ENCODE data around the gene PPARG. TPM values are rescaled to one million over a fixed set of nuclear protein-coding genes. Genes with fewer than 3 reads are reported as not detected.

The PPARG gene
- total and polyA plus RNA-seq, 2 experiments from 2014 or later: 0.15 to 0.42 TPM

DNA sequence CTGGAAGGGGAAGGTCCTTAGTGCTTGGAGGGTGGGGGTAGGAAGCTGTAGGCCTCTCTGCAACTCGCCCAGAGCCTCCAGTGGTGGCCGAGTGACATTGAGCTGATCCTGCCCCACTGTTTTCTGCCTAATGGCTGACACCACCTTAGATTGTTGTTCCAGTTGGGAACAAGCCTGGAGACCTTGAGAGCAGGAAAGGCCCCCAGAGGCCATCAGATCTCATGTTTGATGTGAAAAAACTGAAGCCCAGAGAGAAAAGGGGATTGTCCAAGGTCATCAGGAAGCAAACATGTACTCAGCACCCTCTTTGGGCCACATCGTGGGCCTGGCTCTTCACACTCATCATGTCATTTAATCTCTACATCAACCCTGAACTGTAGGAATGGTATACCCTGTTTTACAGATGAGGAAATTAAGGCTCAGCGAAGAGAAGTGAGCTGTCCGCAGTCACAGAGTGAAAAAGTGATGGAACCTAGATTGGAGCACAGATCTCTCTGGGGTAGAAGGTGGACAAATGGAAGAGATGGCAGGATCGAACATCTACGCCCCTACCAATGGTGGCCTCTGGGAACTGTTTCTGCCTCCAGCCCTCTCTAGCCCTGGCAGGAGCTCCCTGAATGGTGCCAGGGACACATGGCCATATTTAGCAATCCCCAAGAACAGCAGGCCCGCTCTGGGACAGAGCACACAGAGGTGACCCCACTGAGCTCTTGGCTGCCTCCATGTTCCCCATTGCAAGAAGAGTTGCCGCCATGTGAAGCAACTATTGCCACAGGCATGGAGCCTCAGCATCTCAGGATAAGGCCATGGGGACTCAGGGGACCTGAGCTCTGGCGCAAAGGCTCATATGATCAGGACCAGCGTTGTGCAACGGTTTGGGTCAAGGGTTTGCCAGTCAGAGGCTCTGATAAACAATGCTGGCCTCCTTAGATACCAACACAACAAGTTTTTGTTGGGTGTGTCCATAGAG lies 163.8 kb downstream of the PPARG start:
- Histone ChIP-seq H4K20me1 (replicated peaks; ENCODE audit: insufficient read depth) (no peaks in the 10 kb centered on the region), H3K79me2 (replicated peaks; ENCODE audit: insufficient read depth) (no peaks in the 10 kb centered on the region), H3K27me3 (ENCODE audit: insufficient read depth) (no peaks in the 10 kb centered on the region), H2AFZ (no peak overlapping the region), H3K4me3 (no peak overlapping the region), H3F3A (replicated peaks; ENCODE audit: low read depth) (no peaks in the 10 kb centered on the region), H3K27ac (ENCODE audit: low read depth) (no peak overlapping the region), H3K4me1 (ENCODE audit: insufficient read depth) (no peaks in the 10 kb centered on the region), H3K36me3 (ENCODE audit: insufficient read depth) (no peaks in the 10 kb centered on the region), H3K9me2 (ENCODE audit: insufficient read depth) (0 out of 2 replicates have a peak, but pooled peaks cover 4% of the 10 kb centered on the region), H3K4me2 (no peak overlapping the region)
- H3K4me3 Mint-ChIP-seq: no peak overlapping the region
- H3K27ac Mint-ChIP-seq: no peak overlapping the region
- H3K4me1 Mint-ChIP-seq: no peaks in the 10 kb centered on the region
- no peaks in the 10 kb centered on the region for H3K36me3 Mint-ChIP-seq (ENCODE audit: low read depth)
- peaks cover 2% of the 10 kb centered on the region for H3K27me3 Mint-ChIP-seq (ENCODE audit: insufficient read depth, low read depth, poor library complexity)
- TF ChIP-seq, protein P1, sequence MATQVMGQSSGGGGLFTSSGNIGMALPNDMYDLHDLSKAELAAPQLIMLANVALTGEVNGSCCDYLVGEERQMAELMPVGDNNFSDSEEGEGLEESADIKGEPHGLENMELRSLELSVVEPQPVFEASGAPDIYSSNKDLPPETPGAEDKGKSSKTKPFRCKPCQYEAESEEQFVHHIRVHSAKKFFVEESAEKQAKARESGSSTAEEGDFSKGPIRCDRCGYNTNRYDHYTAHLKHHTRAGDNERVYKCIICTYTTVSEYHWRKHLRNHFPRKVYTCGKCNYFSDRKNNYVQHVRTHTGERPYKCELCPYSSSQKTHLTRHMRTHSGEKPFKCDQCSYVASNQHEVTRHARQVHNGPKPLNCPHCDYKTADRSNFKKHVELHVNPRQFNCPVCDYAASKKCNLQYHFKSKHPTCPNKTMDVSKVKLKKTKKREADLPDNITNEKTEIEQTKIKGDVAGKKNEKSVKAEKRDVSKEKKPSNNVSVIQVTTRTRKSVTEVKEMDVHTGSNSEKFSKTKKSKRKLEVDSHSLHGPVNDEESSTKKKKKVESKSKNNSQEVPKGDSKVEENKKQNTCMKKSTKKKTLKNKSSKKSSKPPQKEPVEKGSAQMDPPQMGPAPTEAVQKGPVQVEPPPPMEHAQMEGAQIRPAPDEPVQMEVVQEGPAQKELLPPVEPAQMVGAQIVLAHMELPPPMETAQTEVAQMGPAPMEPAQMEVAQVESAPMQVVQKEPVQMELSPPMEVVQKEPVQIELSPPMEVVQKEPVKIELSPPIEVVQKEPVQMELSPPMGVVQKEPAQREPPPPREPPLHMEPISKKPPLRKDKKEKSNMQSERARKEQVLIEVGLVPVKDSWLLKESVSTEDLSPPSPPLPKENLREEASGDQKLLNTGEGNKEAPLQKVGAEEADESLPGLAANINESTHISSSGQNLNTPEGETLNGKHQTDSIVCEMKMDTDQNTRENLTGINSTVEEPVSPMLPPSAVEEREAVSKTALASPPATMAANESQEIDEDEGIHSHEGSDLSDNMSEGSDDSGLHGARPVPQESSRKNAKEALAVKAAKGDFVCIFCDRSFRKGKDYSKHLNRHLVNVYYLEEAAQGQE (IDR thresholded peaks at IDR 0.05; ENCODE audit: unreplicated experiment): no peak
- TF ChIP-seq JUNB (IDR thresholded peaks at IDR 0.05; ENCODE audit: unreplicated experiment) (no peak), STAT1 (IDR thresholded peaks at IDR 0.05; ENCODE audit: unreplicated experiment) (no peak), POLR2AphosphoS5 (IDR thresholded peaks at IDR 0.05; ENCODE audit: low read depth) (no peak)
- DNase-seq (ENCODE audit: low spot score) (no peak), ATAC-seq (no peak)
- H3K9me3 Mint-ChIP-seq: no peaks in the 10 kb centered on the region

GRCh38 chr3:12454076-12454815 lies 165.4 kb downstream of the PPARG start:
- DNase-seq (ENCODE audit: low spot score): no peak
- no peak for ATAC-seq

More at GRCh38 chr3:12454076-12454815, 165.4 kb downstream of the PPARG start:
- peaks cover 4% of the 10 kb centered on the region for H3K27me3 Mint-ChIP-seq (ENCODE audit: insufficient read depth, low read depth, poor library complexity)
- Histone ChIP-seq H3K4me3 (no peak overlapping the region), H3K4me2 (no peak overlapping the region), H3K27me3 (ENCODE audit: insufficient read depth) (no peaks in the 10 kb centered on the region), H3K9me2 (ENCODE audit: insufficient read depth) (0 out of 2 replicates have a peak, but pooled peaks cover 4% of the 10 kb centered on the region), H3K4me1 (ENCODE audit: insufficient read depth) (no peaks in the 10 kb centered on the region), H2AFZ (no peak overlapping the region), H3K27ac (ENCODE audit: low read depth) (no peak overlapping the region), H3F3A (replicated peaks; ENCODE audit: low read depth) (no peaks in the 10 kb centered on the region), H3K79me2 (replicated peaks; ENCODE audit: insufficient read depth) (no peaks in the 10 kb centered on the region), H3K36me3 (ENCODE audit: insufficient read depth) (no peaks in the 10 kb centered on the region), H4K20me1 (replicated peaks; ENCODE audit: insufficient read depth) (no peaks in the 10 kb centered on the region)
- no peaks in the 10 kb centered on the region for H3K36me3 Mint-ChIP-seq (ENCODE audit: low read depth)
- no peak overlapping the region for H3K4me3 Mint-ChIP-seq
- TF ChIP-seq EZH2 (IDR thresholded peaks at IDR 0.05; ENCODE audit: low read depth, unreplicated experiment) (no peak), POLR2AphosphoS5 (IDR thresholded peaks at IDR 0.05; ENCODE audit: low read depth) (no peak), ZNF462 (CRISPR knock-in tag; IDR thresholded peaks at IDR 0.05) (no peak)
- H3K4me1 Mint-ChIP-seq: no peaks in the 10 kb centered on the region
- H3K27ac Mint-ChIP-seq: no peak overlapping the region
- H3K9me3 Mint-ChIP-seq: no peaks in the 10 kb centered on the region
